ELF-1 (cell line): Measurements from ENCODE around the gene P2RY8.

Experiments used
- DNase-seq: peaks from one replicate; pipeline ENCODE4 v3.0.0-alpha.2; 2016; ENCODE audit warnings: low read depth, low spot score

The P2RY8 gene

DNA sequence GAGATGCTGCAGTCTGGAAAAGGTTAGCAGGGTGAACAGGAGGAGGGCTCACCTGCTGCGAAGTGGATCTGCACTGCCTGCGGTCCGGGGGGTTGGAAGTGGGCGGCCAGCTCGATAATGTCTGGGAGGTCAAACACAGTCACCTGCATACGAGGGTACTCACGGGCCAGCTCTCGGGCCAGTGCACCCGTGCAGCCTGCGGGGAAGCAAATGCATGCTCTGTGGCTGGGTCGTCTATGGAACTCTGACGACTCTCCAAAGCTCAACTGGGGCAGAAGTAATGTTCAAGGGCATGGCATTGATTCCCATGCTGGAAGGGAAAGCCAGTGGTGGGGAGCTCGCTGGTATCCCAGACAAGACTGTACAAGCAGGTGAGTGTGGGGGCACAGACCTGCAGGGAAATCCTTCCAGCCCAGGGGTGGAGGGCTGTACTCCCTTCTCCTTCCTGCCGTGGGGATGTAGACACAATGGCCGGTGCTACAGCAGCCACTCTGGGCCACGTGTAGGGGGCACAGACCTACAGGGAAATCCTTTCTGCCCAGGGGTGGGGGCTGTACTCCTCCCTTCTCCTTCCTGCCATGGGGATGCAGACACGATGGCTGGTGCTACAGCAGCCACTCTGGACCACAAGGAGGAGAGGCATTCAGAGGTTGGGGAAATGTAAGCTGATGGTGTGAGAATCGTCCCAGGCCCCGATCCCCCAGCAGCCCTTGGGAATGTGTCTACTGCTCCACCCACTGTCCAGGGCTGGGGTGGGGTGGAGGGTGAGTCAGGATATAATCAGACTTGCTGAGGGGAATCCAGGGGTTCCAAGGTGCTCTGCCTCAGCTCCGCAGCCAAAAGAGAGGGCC, 118.8 kb downstream of the P2RY8 start:
- peak; percentile 4 for DNase-seq

DNA sequence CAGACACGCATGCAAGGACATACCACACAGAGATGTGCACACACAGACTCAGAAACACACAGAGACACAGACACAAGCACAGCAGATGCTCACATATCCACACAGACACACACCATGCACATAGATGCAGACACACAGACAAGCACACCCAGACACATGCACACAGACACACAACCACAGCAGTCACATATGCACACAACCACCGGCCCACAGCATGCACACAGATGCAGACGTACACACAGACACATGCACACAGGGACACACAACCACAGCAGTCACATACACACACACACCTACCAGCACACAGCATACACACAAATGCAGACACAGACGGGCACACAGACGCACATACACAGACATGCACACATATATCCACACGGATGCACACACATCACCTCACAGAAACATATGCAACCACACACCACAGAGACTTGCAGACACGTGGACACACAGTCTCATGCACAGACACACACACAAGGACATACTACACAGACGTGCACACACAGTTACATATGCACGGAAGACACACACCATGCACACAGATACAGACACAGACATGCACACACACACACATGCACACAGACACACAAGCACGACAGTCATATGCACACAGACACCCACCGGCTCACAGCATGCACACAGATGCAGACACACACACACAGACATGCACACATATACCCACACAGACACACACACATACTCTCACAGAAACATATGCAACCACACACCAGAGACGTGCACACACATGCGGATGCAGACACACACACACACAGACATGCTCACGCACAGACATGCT, 119.8 kb downstream of the P2RY8 start:
- peak; percentile 1 for DNase-seq

DNA sequence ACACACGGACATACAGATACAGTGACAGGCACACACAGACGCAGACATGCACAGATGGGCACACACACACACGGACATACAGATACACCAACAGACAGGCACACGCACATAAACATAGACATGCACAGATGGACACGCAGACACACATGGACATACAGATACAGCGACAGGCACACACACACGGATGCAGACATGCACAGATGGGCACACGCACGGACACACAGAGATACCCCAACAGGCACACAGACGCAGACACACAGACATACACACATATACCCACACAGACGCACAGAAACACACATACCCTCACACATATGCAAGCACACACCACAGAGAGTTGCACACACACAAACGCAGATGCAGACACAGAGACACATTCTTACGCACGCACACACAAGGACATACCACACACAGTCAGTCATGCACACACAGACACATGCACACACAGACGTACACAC, 120.6 kb downstream of the P2RY8 start:
- peak; percentile 0 for DNase-seq
